A673 (cell line): ENCODE measurements around the gene SLC16A11.

Source experiments
- EZH2 ChIP-seq: fragments of 200-600 bp; sonication (generic); IDR thresholded peaks from 2 replicates; pipeline ENCODE4 v1.6.1; 2017; ENCODE audit warnings: borderline replicate concordance, low read depth, mild to moderate bottlenecking, mixed read lengths, antibody characterized with exemption, low read length; ENCODE audit not compliant: poor library complexity, severe bottlenecking
- TF ChIP-seq, protein P1 (sequence below): fragments of 300-800, 200-600 bp; sonication (generic); conservative IDR thresholded peaks from 2 replicates; pipeline ENCODE4 v1.5.1; 2017; ENCODE audit warnings: low read depth, mild to moderate bottlenecking, antibody characterized with exemption, low read length, moderate library complexity, mixed read lengths

DNA sequence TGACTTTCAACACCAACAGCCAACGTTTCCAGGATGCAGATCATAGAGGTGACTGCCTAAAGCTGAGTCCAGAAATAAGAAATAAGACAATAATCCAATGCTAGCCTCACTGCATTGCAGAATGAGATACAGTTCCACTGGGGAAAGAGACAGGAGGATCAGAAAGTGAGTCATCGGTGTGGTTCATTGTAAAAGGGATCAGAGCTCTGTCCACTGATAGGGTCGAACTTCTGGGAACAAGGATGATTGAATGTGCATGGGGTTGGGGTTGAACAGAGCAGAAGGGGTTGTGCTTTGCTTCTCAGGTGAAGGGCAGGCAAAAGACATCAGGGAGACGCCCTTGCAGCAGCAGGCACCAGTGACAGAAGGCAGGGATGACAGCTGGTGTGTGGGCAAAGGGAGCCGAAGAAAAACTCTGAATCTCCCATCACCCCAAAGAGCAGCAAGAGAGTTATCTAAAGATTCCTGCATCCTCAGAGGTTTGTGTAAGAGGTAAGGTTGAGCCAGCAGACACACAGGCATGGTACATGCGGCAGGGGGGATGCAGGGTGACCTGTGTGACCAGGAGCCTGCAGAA lies 19.7 kb upstream of the SLC16A11 start:
- TF ChIP-seq, protein P1, sequence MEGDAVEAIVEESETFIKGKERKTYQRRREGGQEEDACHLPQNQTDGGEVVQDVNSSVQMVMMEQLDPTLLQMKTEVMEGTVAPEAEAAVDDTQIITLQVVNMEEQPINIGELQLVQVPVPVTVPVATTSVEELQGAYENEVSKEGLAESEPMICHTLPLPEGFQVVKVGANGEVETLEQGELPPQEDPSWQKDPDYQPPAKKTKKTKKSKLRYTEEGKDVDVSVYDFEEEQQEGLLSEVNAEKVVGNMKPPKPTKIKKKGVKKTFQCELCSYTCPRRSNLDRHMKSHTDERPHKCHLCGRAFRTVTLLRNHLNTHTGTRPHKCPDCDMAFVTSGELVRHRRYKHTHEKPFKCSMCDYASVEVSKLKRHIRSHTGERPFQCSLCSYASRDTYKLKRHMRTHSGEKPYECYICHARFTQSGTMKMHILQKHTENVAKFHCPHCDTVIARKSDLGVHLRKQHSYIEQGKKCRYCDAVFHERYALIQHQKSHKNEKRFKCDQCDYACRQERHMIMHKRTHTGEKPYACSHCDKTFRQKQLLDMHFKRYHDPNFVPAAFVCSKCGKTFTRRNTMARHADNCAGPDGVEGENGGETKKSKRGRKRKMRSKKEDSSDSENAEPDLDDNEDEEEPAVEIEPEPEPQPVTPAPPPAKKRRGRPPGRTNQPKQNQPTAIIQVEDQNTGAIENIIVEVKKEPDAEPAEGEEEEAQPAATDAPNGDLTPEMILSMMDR, result no peak
- no peak for TF ChIP-seq EZH2
